Measurements from ENCODE around the gene FNDC1. TPM values are rescaled to one million over a fixed set of nuclear protein-coding genes. Genes with fewer than 3 reads are reported as not detected.

The FNDC1 gene
- total and polyA plus RNA-seq, 3 experiments from 2014 or later, result 0.04 TPM; not detected in 1

DNA sequence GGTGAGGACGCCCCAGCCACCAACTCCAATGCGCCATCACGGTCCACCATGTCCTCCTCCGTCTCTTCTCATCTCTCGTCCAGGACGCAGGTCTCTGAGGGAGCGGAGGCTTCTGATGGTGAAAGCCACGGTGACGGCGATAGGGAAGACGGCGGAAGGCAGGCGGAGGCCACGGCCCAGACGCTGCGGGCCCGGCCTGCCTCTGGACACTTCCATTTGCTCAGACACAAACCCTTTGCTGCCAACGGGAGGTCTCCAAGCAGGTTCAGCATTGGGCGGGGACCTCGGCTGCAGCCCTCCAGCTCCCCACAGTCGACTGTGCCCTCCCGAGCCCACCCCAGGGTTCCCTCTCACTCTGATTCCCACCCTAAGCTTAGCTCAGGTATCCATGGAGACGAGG lies 63.6 kb downstream of the FNDC1 start:
- Mint-ChIP-seq H3K27me3 (peaks cover 13 to 58% of the 10 kb centered on the region in 2 donors), H3K27ac (no peak overlapping the region), H3K36me3 (no peaks in the 10 kb centered on the region), H3K9me3 (no peaks in the 10 kb centered on the region), H3K4me3 (no peak overlapping the region), H3K4me1 (peaks cover 1 to 5% (median 4%) of the 10 kb centered on the region in 3 donors)
- H3K36me3 ChIP-seq (ENCODE audit: insufficient read depth, low read length), result no peaks in the 10 kb centered on the region
- no peaks in the 10 kb centered on the region for H3K9me3 ChIP-seq (ENCODE audit: low read length)
- H3K4me3 ChIP-seq (ENCODE audit: low read length), result no peak overlapping the region
- H3K27ac ChIP-seq (ENCODE audit: low read depth, low read length), result no peak overlapping the region
- H3K4me1 ChIP-seq (ENCODE audit: insufficient read depth, low read length), result no peaks in the 10 kb centered on the region
- DNase-seq, result no peak
- H3K27me3 ChIP-seq (ENCODE audit: insufficient read depth, low read length, poor library complexity, severe bottlenecking), result no peaks in the 10 kb centered on the region
- ChIA-PET CTCF (no interaction called here), POLR2A (no interaction called here)

- Mint-ChIP-seq H3K36me3 (no peaks in the 10 kb centered on the region), H3K9me3 (no peaks in the 10 kb centered on the region), H3K4me3 (no peak overlapping the region), H3K27me3 (peaks cover 16 to 56% of the 10 kb centered on the region in 2 donors), H3K27ac (no peak overlapping the region), H3K4me1 (peaks cover 1 to 5% (median 4%) of the 10 kb centered on the region in 3 donors)
- POLR2A ChIA-PET, result no interaction called here
- no peaks in the 10 kb centered on the region for H3K4me1 ChIP-seq (ENCODE audit: insufficient read depth, low read length)
- H3K27ac ChIP-seq (ENCODE audit: low read depth, low read length), result no peak overlapping the region
- H3K36me3 ChIP-seq (ENCODE audit: insufficient read depth, low read length), result no peaks in the 10 kb centered on the region
- no peaks in the 10 kb centered on the region for H3K27me3 ChIP-seq (ENCODE audit: insufficient read depth, low read length, poor library complexity, severe bottlenecking)
- no peaks in the 10 kb centered on the region for H3K9me3 ChIP-seq (ENCODE audit: low read length)
- DNase-seq, result no peak
- CTCF ChIA-PET, result no interaction called here
- H3K4me3 ChIP-seq (ENCODE audit: low read length), result no peak overlapping the region
Measured at GRCh38 chr6:159233365-159234101, 64.3 kb downstream of the FNDC1 start.

DNA sequence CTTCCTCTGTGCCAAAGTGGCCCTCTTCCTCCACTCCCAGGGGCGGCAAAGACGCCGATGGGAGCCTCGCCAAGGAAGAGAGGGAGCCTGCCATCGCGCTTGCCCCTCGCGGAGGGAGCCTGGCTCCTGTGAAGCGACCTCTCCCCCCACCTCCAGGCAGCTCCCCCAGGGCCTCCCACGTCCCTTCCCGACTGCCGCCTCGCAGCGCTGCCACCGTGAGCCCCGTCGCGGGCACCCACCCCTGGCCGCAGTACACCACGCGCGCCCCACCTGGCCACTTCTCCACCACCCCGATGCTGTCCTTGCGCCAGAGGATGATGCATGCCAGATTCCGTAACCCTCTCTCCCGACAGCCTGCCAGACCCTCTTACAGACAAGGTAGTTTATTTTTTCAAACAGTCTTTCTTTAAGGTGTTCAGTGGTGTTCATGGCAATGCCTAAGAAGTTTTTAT lies 64.9 kb downstream of the FNDC1 start:
- CTCF ChIA-PET, result no interaction called here
- H3K4me3 ChIP-seq (ENCODE audit: low read length), result no peak overlapping the region
- no peak for DNase-seq

DNA sequence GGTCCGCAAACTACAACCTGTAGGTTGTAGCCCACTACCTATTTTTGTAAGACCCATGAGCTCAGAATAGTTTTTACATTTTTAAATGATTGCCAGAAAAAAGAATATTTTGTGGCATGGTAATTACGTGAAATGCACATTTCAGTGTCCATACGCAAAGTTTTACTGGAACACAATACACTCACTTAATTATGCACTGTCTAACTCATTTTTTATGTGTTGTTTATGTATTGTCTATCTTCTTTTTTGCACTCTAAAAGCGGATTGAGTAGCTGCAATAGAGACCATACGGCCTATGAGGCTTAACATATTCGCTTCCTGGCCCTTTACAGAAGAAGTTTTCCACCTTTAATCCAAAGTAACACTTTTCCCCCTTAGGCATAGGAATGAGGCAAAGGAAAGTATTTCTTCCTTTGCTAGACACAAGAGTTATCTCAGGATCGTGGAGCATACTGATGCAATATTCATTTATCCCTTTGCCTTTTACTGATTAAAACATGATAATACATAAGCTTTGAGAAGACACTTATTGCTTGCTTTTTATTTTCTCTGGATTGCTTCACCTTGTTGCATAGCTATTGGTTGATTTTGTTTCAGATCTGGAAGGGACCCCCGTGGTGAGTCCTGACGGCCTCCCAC lies 69.8 kb downstream of the FNDC1 start:
- H3K9me3 ChIP-seq (ENCODE audit: low read length), result no peaks in the 10 kb centered on the region
- no peaks in the 10 kb centered on the region for H3K9me3 Mint-ChIP-seq
- ChIA-PET POLR2A (no interaction called here), CTCF (no interaction called here)
- peaks cover 21 to 69% of the 10 kb centered on the region in 2 donors for H3K27me3 Mint-ChIP-seq
- no peak overlapping the region for H3K27ac Mint-ChIP-seq
- no peak overlapping the region for H3K27ac ChIP-seq (ENCODE audit: low read depth, low read length)
- no peaks in the 10 kb centered on the region for H3K4me1 ChIP-seq (ENCODE audit: insufficient read depth, low read length)
- peaks cover 0 to 5% (median 4%) of the 10 kb centered on the region in 3 donors for H3K4me1 Mint-ChIP-seq
- H3K4me3 Mint-ChIP-seq, result no peak overlapping the region
- H3K36me3 Mint-ChIP-seq, result no peaks in the 10 kb centered on the region
- no peak for DNase-seq
- H3K27me3 ChIP-seq (ENCODE audit: insufficient read depth, low read length, poor library complexity, severe bottlenecking), result no peaks in the 10 kb centered on the region
- H3K4me3 ChIP-seq (ENCODE audit: low read length), result no peak overlapping the region
- H3K36me3 ChIP-seq (ENCODE audit: insufficient read depth, low read length), result no peaks in the 10 kb centered on the region

More for the DNA sequence above, 64.9 kb downstream of the FNDC1 start:
- Mint-ChIP-seq H3K4me3 (no peak overlapping the region), H3K27me3 (peaks cover 17 to 60% of the 10 kb centered on the region in 2 donors), H3K4me1 (peaks cover 1 to 5% (median 4%) of the 10 kb centered on the region in 3 donors), H3K9me3 (no peaks in the 10 kb centered on the region), H3K36me3 (no peaks in the 10 kb centered on the region), H3K27ac (no peak overlapping the region)
- Histone ChIP-seq H3K4me1 (ENCODE audit: insufficient read depth, low read length) (no peaks in the 10 kb centered on the region), H3K27me3 (ENCODE audit: insufficient read depth, low read length, poor library complexity, severe bottlenecking) (no peaks in the 10 kb centered on the region), H3K27ac (ENCODE audit: low read depth, low read length) (no peak overlapping the region), H3K9me3 (ENCODE audit: low read length) (no peaks in the 10 kb centered on the region), H3K36me3 (ENCODE audit: insufficient read depth, low read length) (no peaks in the 10 kb centered on the region)
- POLR2A ChIA-PET, result no interaction called here

- Mint-ChIP-seq H3K36me3 (no peaks in the 10 kb centered on the region), H3K27me3 (peaks cover 12 to 36% of the 10 kb centered on the region in 2 donors)
- no peak overlapping the region for H3K27ac ChIP-seq (ENCODE audit: low read depth, low read length)
Measured at GRCh38 chr6:159249128-159249527, 79.9 kb downstream of the FNDC1 start.

DNA sequence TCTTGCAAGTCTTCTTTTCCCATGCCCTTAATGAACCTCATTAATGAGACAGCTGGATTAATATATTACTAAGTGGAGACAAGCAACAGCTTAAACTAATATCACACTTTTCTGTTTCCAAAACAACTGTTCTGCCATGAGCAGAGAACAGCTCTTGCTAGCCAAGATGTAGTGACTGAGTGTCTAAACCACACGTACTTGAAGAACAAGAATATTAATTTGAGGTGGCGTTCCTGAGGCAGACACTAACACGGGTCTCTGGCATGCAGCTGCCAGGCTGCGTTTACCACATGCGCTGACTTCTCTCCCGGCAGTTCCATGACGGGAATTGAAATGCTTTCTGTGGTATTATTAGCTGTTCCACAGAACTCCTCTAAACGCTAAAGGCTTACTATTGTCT lies 80.6 kb downstream of the FNDC1 start:
- Mint-ChIP-seq H3K36me3 (no peaks in the 10 kb centered on the region), H3K4me3 (no peak overlapping the region), H3K9me3 (peaks cover 0 to 2% (median 0%) of the 10 kb centered on the region in 5 donors), H3K27ac (no peak overlapping the region), H3K27me3 (peaks cover 12 to 36% of the 10 kb centered on the region in 2 donors), H3K4me1 (no peaks in the 10 kb centered on the region)
- CTCF ChIA-PET, result no interaction called here
- DNase-seq, result no peak
- Histone ChIP-seq H3K4me1 (ENCODE audit: insufficient read depth, low read length) (no peaks in the 10 kb centered on the region), H3K27ac (ENCODE audit: low read depth, low read length) (no peak overlapping the region), H3K9me3 (ENCODE audit: low read length) (no peaks in the 10 kb centered on the region), H3K36me3 (ENCODE audit: insufficient read depth, low read length) (no peaks in the 10 kb centered on the region), H3K4me3 (ENCODE audit: low read length) (no peak overlapping the region), H3K27me3 (ENCODE audit: insufficient read depth, low read length, poor library complexity, severe bottlenecking) (no peaks in the 10 kb centered on the region)
- POLR2A ChIA-PET, result no interaction called here

More at GRCh38 chr6:159249128-159249527, 79.9 kb downstream of the FNDC1 start:
- no peak for DNase-seq
- H3K9me3 Mint-ChIP-seq, result peaks cover 0 to 2% (median 0%) of the 10 kb centered on the region in 5 donors
- H3K27me3 ChIP-seq (ENCODE audit: insufficient read depth, low read length, poor library complexity, severe bottlenecking), result no peaks in the 10 kb centered on the region
- no peaks in the 10 kb centered on the region for H3K4me1 Mint-ChIP-seq
- ChIA-PET POLR2A (no interaction called here), CTCF (no interaction called here)
- H3K4me1 ChIP-seq (ENCODE audit: insufficient read depth, low read length), result no peaks in the 10 kb centered on the region
- no peak overlapping the region for H3K4me3 Mint-ChIP-seq
- H3K4me3 ChIP-seq (ENCODE audit: low read length), result no peak overlapping the region
- no peaks in the 10 kb centered on the region for H3K36me3 ChIP-seq (ENCODE audit: insufficient read depth, low read length)
- H3K27ac Mint-ChIP-seq, result no peak overlapping the region
- no peaks in the 10 kb centered on the region for H3K9me3 ChIP-seq (ENCODE audit: low read length)

DNA sequence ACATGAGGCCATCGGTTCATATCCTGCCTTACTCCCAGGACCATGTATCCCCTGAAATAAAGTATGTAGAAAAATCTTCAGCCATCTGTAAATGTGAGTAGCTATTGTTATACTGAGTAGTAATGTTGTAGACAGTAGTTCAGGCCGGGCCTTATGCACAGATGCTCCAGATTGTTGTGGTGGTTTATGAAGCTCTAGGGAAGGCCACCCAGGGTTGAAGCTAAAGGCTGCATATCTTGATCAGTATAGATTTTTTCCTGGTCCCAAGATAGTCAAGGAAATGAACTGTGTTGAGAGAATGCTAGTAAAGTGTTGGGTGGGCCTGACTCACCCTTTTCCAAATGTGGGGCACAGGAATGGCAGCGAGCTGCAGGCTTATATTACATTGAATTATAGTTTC lies 81.4 kb downstream of the FNDC1 start:
- H3K27ac ChIP-seq (ENCODE audit: low read depth, low read length), result no peak overlapping the region
- no peaks in the 10 kb centered on the region for H3K27me3 ChIP-seq (ENCODE audit: insufficient read depth, low read length, poor library complexity, severe bottlenecking)
- H3K36me3 ChIP-seq (ENCODE audit: insufficient read depth, low read length), result no peaks in the 10 kb centered on the region
- H3K9me3 ChIP-seq (ENCODE audit: low read length), result no peaks in the 10 kb centered on the region
- H3K4me1 ChIP-seq (ENCODE audit: insufficient read depth, low read length), result no peaks in the 10 kb centered on the region
- H3K9me3 Mint-ChIP-seq, result no peaks in the 10 kb centered on the region
- no peak overlapping the region for H3K27ac Mint-ChIP-seq
- H3K4me3 Mint-ChIP-seq, result no peak overlapping the region
- no peaks in the 10 kb centered on the region for H3K4me1 Mint-ChIP-seq
- H3K36me3 Mint-ChIP-seq, result no peaks in the 10 kb centered on the region
- CTCF ChIA-PET, result no interaction called here
- H3K4me3 ChIP-seq (ENCODE audit: low read length), result no peak overlapping the region
- DNase-seq, result no peak
- POLR2A ChIA-PET, result no interaction called here
- peaks cover 12 to 43% of the 10 kb centered on the region in 2 donors for H3K27me3 Mint-ChIP-seq

GRCh38 chr6:159252955-159253508 lies 83.8 kb downstream of the FNDC1 start:
- no peaks in the 10 kb centered on the region for H3K36me3 ChIP-seq (ENCODE audit: insufficient read depth, low read length)
- H3K9me3 ChIP-seq (ENCODE audit: low read length), result no peaks in the 10 kb centered on the region
- Mint-ChIP-seq H3K4me1 (no peaks in the 10 kb centered on the region), H3K4me3 (no peak overlapping the region), H3K27ac (no peak overlapping the region), H3K36me3 (no peaks in the 10 kb centered on the region), H3K27me3 (peaks cover 11 to 41% of the 10 kb centered on the region in 2 donors), H3K9me3 (no peaks in the 10 kb centered on the region)
- POLR2A ChIA-PET, result no interaction called here
- CTCF ChIA-PET, result interaction anchor here (0.8 to 1.6 kb wide), 4 partner anchors 9 to 402 kb away, joined by 3 to 7 read pairs (median 3); no protein-coding TSS in a partner anchor
- no peak overlapping the region for H3K4me3 ChIP-seq (ENCODE audit: low read length)
- no peak overlapping the region for H3K27ac ChIP-seq (ENCODE audit: low read depth, low read length)
- no peaks in the 10 kb centered on the region for H3K4me1 ChIP-seq (ENCODE audit: insufficient read depth, low read length)
- no peak for DNase-seq
- H3K27me3 ChIP-seq (ENCODE audit: insufficient read depth, low read length, poor library complexity, severe bottlenecking), result no peaks in the 10 kb centered on the region
